Jurkat, Clone E6-1 (cell line): ENCODE measurements around the gene SLC22A15.

Experiments used
- DNase-seq: peaks from one replicate; pipeline ENCODE4 v3.0.0-alpha.2; 2011; ENCODE audit warnings: low read depth, low spot score
- H3K4me3 ChIP-seq: 2 replicates; pipeline ENCODE4 v1.5.1; 2011; ENCODE audit warnings: mild to moderate bottlenecking, low read length, control low read depth, moderate library complexity

The SLC22A15 gene

GRCh38 chr1:116089870-116090269, 113.6 kb downstream of the SLC22A15 start:
- no peak overlapping the region for H3K4me3 ChIP-seq
- no peak for DNase-seq

GRCh38 chr1:116091083-116091482, 114.8 kb downstream of the SLC22A15 start:
- no peak for DNase-seq
- no peak overlapping the region for H3K4me3 ChIP-seq

- no peak overlapping the region for H3K4me3 ChIP-seq
- no peak for DNase-seq
Measured at GRCh38 chr1:116092752-116093489, 116.6 kb downstream of the SLC22A15 start.

GRCh38 chr1:116095027-116095426, 118.7 kb downstream of the SLC22A15 start:
- no peak for DNase-seq
- no peak overlapping the region for H3K4me3 ChIP-seq

- DNase-seq: no peak
- no peak overlapping the region for H3K4me3 ChIP-seq
Measured at GRCh38 chr1:116096013-116096618, 119.8 kb downstream of the SLC22A15 start.

- no peak for DNase-seq
- no peak overlapping the region for H3K4me3 ChIP-seq
Measured at GRCh38 chr1:116097626-116098025, 121.3 kb downstream of the SLC22A15 start.

- no peak overlapping the region for H3K4me3 ChIP-seq
- no peak for DNase-seq
Measured at GRCh38 chr1:116099379-116099778, 123.1 kb downstream of the SLC22A15 start.

GRCh38 chr1:116099919-116100318, 123.6 kb downstream of the SLC22A15 start:
- DNase-seq: no peak
- no peak overlapping the region for H3K4me3 ChIP-seq

GRCh38 chr1:116104667-116105066, 128.4 kb downstream of the SLC22A15 start:
- no peak overlapping the region for H3K4me3 ChIP-seq
- DNase-seq: no peak

GRCh38 chr1:116105996-116106395, 129.7 kb downstream of the SLC22A15 start:
- H3K4me3 ChIP-seq: no peak overlapping the region
- no peak for DNase-seq

GRCh38 chr1:116106646-116107045, 130.3 kb downstream of the SLC22A15 start:
- no peak overlapping the region for H3K4me3 ChIP-seq
- DNase-seq: no peak

GRCh38 chr1:116107371-116107770, 131.1 kb downstream of the SLC22A15 start:
- no peak for DNase-seq
- no peak overlapping the region for H3K4me3 ChIP-seq

GRCh38 chr1:116110567-116111523, 134.5 kb downstream of the SLC22A15 start, which contains the start of gene MAB21L3:
Gene MAB21L3, plus strand, starts transcription at chr1:116111399. Its CDS starts 1,217 bp downstream, at chr1:116112616.
- DNase-seq: no peak
- no peak within 1 kb of the TSS for H3K4me3 ChIP-seq

- H3K4me3 ChIP-seq: no peak overlapping the region
- DNase-seq: no peak
Measured at GRCh38 chr1:116111524-116112021, 135.3 kb downstream of the SLC22A15 start.

- DNase-seq: no peak
- H3K4me3 ChIP-seq: no peak overlapping the region
Measured at GRCh38 chr1:116112388-116113140, 136.3 kb downstream of the SLC22A15 start.

- no peak for DNase-seq
Measured at GRCh38 chr1:116113615-116114014, 137.3 kb downstream of the SLC22A15 start.

GRCh38 chr1:116115476-116116439, 139.4 kb downstream of the SLC22A15 start:
- H3K4me3 ChIP-seq: no peak overlapping the region
- no peak for DNase-seq

More at GRCh38 chr1:116113615-116114014, 137.3 kb downstream of the SLC22A15 start:
- no peak overlapping the region for H3K4me3 ChIP-seq

- no peak for DNase-seq
- no peak overlapping the region for H3K4me3 ChIP-seq
Measured at GRCh38 chr1:116118471-116118870, 142.2 kb downstream of the SLC22A15 start.
